ENCODE data around the gene GBA2.

Gene GBA2

GRCh38 chr9:35748858-35749514, at the start of gene GBA2, which contains the start of gene RGP1:
Gene GBA2 (minus strand): TSS chr9:35749228. CDS start chr9:35748704, 524 bp downstream.
Gene RGP1 (plus strand): TSS chr9:35749287. CDS start chr9:35749756, 469 bp downstream.
- DNase-seq, result peak; percentile 89

GRCh38 chr9:35797311-35798109, 48.5 kb upstream of the GBA2 start:
- no peak for DNase-seq

GRCh38 chr9:35795695-35796094, 46.7 kb upstream of the GBA2 start:
- DNase-seq, result no peak

GRCh38 chr9:35793461-35793860, 44.4 kb upstream of the GBA2 start:
- DNase-seq, result no peak

- DNase-seq, result no peak
These were observed 43.8 kb upstream of the GBA2 start for GRCh38 chr9:35792826-35793225.

GRCh38 chr9:35792024-35792813, 43.2 kb upstream of the GBA2 start:
- no peak for DNase-seq

- no peak for DNase-seq
These were observed 42.4 kb upstream of the GBA2 start, which contains the start of gene NPR2 for GRCh38 chr9:35791297-35791921. Gene NPR2 (plus strand): TSS chr9:35791591. CDS start chr9:35792409, 818 bp downstream.

GRCh38 chr9:35790385-35791296, 41.6 kb upstream of the GBA2 start:
- DNase-seq, result peak; percentile 76

- no peak for DNase-seq
These were observed 41.0 kb upstream of the GBA2 start for GRCh38 chr9:35790025-35790384.

GRCh38 chr9:35789541-35789940, 40.5 kb upstream of the GBA2 start:
- no peak for DNase-seq

GRCh38 chr9:35783418-35783817, 34.4 kb upstream of the GBA2 start:
- no peak for DNase-seq

GRCh38 chr9:35781066-35781465, 32.0 kb upstream of the GBA2 start:
- DNase-seq, result no peak

GRCh38 chr9:35778496-35778895, 29.5 kb upstream of the GBA2 start:
- DNase-seq, result no peak

GRCh38 chr9:35776018-35776417, 27.0 kb upstream of the GBA2 start:
- no peak for DNase-seq

- DNase-seq, result no peak
These were observed 26.0 kb upstream of the GBA2 start for GRCh38 chr9:35774907-35775635.

- DNase-seq, result no peak
These were observed 22.9 kb upstream of the GBA2 start for GRCh38 chr9:35771943-35772342.

- no peak for DNase-seq
These were observed 22.5 kb upstream of the GBA2 start for GRCh38 chr9:35771534-35771933.

- no peak for DNase-seq
These were observed 22.0 kb upstream of the GBA2 start for GRCh38 chr9:35771075-35771433.

GRCh38 chr9:35769763-35770162, 20.7 kb upstream of the GBA2 start:
- DNase-seq, result no peak

GRCh38 chr9:35767458-35767857, 18.4 kb upstream of the GBA2 start:
- DNase-seq, result no peak

- DNase-seq, result no peak
These were observed 18.0 kb upstream of the GBA2 start for GRCh38 chr9:35766997-35767396.

All from activated CD8-positive, alpha-beta memory T cell treated with anti-CD3 and anti-CD28 coated beads for 24 hours (primary cell).